MV-4-11 (cell line): ENCODE data around the gene ASB10.

Experiments
- DNase-seq: peaks from one replicate; lab custom pipeline; 2025; lab: John Stamatoyannopoulos, UW

The ASB10 gene

GRCh38 chr7:151166629-151167196, 20.3 kb downstream of the ASB10 start:
- no peak for DNase-seq

GRCh38 chr7:151161757-151162156, 25.3 kb downstream of the ASB10 start:
- DNase-seq = no peak

GRCh38 chr7:151157645-151158329, 29.3 kb downstream of the ASB10 start:
- no peak for DNase-seq

GRCh38 chr7:151152643-151153513, 34.2 kb downstream of the ASB10 start:
- DNase-seq = no peak

GRCh38 chr7:151150388-151150787, 36.7 kb downstream of the ASB10 start:
- DNase-seq = no peak

- DNase-seq = no peak
Observed at GRCh38 chr7:151148319-151149259, 38.5 kb downstream of the ASB10 start.

GRCh38 chr7:151146761-151147160, 40.3 kb downstream of the ASB10 start:
- no peak for DNase-seq

- DNase-seq = no peak
Observed at GRCh38 chr7:151144387-151144786, 42.7 kb downstream of the ASB10 start.

- no peak for DNase-seq
Observed at GRCh38 chr7:151143261-151144015, 43.6 kb downstream of the ASB10 start.

GRCh38 chr7:151142686-151143040, 44.4 kb downstream of the ASB10 start:
- DNase-seq = no peak

- no peak for DNase-seq
Observed at GRCh38 chr7:151141855-151142685, 45.0 kb downstream of the ASB10 start.

GRCh38 chr7:151141311-151141854, 45.7 kb downstream of the ASB10 start:
- no peak for DNase-seq

GRCh38 chr7:151140826-151141225, 46.2 kb downstream of the ASB10 start:
- DNase-seq = no peak

GRCh38 chr7:151139791-151140190, 47.3 kb downstream of the ASB10 start:
- DNase-seq = no peak

GRCh38 chr7:151139071-151139790, 47.8 kb downstream of the ASB10 start:
- no peak for DNase-seq

- DNase-seq = no peak
Observed at GRCh38 chr7:151138153-151138851, 48.7 kb downstream of the ASB10 start.

- DNase-seq = no peak
Observed at GRCh38 chr7:151137791-151138152, 49.3 kb downstream of the ASB10 start.

GRCh38 chr7:151137076-151137675, 49.9 kb downstream of the ASB10 start:
- no peak for DNase-seq
